HG03520 (cell line): Measurements from ENCODE around the gene TM9SF4.

ENCODE experiments used
- ATAC-seq: cut with Tn5 transposase; IDR thresholded peaks from one replicate; pipeline ENCODE4 v1.9.1; 2021; ENCODE audit warnings: mild to moderate bottlenecking, moderate library complexity; ENCODE audit not compliant: unreplicated experiment

TM9SF4 gene

DNA sequence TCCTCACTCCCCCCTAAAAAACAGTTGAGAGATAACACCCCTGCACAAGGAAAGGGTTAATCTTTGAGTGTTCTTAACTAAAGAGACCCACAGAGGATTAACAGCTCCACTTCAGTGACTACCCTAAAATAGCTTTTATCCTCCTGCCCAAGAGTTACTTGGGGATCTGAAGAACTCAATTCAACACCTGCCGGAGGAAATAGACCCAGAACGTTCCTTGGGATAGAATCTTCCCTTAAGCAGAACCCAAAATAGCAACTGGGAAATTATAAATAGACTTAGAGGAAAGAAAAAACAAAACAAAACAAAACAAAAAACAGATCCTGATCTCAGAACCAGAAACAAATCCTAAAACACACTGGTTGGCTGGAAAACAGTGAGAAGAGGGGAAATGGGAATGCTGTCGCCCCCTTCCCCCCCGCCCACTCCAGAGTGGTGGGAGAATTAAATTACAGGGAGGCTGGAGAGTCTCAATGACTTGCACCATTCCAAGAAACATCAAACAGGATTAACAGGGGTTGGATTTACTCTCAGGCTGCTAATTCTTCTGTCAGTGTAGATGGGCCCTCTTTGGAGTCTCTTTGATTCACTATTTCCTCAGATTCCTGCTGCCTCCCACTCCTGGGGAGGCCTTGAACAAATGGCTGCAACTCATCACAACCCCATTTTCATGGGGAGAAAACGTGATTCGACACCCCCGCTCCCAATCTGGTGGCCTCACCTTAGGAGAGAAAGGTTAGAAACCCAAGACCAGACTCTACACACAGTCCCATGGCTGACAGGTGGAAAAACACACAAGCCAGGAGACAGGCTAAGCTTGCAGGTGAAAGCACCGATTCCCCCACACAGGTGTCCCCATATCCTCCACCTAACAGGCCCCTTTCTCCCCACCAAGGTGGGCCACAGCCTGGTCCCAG lies 96.6 kb downstream of the TM9SF4 start:
- no peak for ATAC-seq

DNA sequence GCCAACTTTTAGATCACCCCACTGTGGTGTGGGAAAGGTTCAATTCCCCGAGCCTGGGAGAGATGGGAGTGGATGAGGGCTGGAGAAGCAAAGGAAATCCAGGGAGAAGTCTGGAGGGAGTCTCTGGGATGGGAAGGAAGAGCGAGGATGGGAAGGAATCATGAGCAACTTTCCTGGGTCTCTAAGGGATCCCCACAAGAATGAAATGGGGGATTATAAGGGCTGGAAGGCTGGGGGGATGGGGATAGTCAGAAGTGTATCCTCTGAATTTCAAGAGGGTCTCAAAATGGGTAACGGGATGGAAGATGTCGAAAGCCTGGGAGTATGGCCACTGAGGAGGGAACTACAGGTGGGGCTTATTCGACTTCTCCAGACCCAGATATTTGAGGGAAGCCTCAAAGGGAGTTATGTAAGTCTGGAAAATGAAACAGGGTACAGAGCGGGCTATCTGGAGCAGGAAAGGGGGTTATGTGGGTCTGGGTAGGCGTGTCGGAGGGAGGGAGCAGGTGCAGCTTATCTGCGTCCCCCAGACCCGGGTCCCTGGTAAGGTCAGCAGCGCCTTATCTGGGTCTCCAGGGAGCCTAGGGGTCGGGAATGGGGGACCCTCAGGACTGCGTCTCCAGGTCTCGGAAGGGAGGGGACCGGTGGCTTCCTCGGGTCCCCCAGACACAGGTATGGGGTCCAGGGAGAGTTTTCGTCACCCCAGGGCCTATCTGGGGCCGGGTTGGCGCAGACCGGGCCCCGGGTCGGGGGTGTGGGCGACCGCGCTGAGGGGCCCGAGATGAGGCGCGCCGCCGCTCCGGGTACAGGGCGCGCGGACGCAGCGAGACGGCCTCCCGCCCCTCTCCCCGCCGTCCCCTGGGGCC lies 97.5 kb downstream of the TM9SF4 start:
- no peak for ATAC-seq

DNA sequence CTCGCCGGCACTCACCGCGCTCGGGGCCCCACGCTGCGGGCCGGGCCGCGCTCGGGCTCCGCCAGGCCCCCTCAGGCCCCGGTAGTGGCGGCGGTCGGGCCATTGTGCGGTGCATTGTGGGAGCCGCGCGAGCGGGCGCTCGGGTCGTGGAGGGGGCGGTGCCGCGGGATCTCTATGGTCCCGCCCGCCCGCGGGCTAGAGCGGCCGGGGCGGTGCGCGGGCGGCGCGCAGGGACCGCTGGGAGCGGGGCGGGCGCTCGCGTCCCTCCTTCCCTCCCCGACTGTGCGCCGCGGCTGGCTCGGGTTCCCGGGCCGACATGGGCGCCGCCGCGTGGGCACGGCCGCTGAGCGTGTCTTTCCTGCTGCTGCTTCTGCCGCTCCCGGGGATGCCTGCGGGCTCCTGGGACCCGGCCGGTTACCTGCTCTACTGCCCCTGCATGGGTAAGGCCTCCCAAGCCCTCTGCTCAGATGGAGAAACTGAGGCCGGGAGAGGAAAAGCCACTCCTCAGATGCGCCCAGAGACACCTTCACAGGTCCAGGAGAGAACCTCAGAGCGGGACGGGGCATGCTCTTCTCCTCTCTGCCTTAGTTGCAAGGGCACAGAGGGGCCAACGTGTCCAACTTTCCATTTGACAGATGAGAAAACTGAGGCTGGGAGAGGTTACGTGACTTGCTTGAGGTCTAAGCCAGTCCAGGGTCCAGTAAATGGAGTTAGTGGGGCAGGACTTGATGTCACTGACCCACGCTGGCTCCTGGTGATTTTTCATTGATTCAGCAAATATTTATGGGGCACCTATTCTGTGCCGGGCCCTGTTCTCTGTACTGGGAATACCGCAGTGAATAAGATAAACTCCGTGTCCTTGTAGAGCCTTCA lies 98.3 kb downstream of the TM9SF4 start, which contains the start of the genes PLAGL2 and POFUT1:
TSS of gene PLAGL2 (minus strand) at position 118 of the 873 bp plus-strand sequence. CDS start 5,565 bp downstream, outside the sequence.
TSS of gene POFUT1 (plus strand) at position 255 of the 873 bp plus-strand sequence. CDS start at position 317, 62 bp downstream.
- ATAC-seq = peak; percentile 81

DNA sequence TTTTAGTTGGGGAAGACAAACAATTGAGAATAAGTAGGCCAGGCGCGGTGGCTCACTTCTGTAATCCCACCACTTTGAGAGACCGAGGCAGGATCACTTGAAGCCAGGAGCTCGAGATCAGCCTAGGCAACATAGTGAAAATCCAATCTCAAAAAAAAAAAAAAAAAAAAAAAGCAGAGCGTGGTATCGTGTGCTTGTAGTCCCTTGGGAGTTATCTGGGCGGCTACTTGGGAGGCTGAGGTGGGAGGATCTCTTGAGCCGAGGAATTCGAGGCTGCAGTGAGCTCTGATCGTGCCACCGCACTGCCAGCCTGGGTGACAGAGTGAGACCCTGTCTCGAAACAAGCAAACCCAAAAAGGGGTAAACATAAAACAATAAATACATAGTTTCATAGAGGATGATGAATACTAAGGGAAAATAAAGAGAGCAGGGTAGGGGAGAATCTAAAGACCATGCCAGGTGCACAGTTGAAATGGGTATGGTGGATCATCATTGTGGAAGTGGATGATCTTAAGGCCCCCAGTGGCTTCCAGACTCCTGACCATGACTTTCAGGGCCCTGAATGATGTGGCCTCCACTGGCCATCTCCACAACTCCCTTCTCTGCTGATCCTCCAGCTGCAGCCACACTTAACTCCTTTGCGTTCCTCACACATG lies 99.1 kb downstream of the TM9SF4 start:
- ATAC-seq = no peak

DNA sequence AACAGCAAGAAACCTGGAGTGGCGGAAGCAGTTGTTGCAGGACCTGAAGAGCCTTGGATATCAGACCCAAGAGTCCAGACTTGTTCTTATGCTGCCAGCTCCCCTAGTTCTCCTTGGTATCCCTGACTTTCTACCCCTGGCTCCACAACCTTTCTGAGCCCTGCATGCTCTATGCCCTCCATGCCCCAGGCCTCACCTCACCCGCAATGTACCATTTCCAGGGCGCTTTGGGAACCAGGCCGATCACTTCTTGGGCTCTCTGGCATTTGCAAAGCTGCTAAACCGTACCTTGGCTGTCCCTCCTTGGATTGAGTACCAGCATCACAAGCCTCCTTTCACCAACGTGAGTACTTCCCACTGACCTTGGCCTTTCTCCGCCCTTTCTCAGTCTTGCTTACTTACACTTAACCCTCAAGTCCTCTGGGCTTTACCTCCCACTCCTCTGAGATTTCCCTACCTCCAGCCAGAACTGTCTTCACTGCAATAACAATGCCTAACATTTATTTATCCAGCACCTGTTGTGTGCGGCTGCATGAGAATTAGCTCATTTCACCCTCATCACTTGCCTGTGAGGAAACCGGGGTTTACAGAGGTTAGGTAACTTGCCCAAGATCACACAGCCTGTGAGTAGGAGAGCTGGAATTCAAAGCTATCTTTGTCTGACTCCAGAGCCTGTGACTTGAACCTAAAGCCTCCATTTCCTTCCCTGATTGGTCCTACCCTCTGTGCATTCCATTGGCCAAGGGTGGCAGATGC lies 100.5 kb downstream of the TM9SF4 start:
- ATAC-seq = no peak

DNA sequence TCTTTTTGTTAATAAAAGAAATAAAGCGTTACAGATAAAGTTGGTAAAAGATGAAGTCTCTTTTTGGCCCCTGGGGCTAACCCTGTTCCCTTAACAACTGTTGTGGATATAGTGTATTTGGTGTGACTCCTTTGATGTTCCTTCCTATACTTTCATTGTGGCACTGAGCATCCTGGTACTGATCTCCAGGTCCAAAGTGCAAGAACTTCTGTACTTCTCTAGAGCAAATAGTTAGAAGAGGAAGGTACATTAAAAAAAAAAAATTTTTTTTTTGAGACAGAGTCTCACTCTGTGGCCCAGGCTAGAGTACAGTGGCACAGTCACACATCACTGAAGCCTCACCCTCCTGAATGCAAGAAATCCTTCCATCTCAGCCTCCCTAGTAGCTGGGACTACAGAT lies 104.4 kb downstream of the TM9SF4 start:
- ATAC-seq = no peak

DNA sequence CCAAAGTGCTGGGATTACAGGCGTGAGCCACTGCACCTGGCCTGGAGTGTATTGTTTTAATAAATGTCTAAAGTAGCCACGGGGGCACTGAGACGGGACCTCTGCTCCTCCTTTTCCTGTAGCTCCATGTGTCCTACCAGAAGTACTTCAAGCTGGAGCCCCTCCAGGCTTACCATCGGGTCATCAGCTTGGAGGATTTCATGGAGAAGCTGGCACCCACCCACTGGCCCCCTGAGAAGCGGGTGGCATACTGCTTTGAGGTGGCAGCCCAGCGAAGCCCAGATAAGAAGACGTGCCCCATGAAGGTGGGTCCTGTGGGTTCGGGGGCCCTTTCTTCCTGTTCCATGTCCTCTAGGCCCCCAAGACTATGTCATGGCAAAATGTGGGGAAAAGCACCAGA lies 105.6 kb downstream of the TM9SF4 start:
- ATAC-seq = no peak

DNA sequence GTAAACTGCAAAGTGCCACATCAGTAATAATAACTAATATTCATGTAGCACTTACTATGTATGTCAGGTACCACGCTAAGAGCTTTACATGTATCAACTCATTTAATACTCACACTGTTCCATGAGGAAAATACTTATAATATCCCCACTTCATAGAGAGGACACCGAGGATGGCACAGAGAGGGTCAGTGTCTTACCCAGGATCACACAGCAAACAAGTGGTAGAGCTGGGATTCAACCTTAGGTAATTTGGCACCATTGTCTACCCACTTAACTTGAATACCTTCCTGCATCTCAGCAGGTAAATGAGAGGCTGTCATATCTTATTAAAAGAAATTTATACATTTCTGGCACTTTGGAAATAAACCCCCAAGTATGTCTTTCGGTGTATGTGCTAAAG lies 106.2 kb downstream of the TM9SF4 start:
- ATAC-seq = no peak

DNA sequence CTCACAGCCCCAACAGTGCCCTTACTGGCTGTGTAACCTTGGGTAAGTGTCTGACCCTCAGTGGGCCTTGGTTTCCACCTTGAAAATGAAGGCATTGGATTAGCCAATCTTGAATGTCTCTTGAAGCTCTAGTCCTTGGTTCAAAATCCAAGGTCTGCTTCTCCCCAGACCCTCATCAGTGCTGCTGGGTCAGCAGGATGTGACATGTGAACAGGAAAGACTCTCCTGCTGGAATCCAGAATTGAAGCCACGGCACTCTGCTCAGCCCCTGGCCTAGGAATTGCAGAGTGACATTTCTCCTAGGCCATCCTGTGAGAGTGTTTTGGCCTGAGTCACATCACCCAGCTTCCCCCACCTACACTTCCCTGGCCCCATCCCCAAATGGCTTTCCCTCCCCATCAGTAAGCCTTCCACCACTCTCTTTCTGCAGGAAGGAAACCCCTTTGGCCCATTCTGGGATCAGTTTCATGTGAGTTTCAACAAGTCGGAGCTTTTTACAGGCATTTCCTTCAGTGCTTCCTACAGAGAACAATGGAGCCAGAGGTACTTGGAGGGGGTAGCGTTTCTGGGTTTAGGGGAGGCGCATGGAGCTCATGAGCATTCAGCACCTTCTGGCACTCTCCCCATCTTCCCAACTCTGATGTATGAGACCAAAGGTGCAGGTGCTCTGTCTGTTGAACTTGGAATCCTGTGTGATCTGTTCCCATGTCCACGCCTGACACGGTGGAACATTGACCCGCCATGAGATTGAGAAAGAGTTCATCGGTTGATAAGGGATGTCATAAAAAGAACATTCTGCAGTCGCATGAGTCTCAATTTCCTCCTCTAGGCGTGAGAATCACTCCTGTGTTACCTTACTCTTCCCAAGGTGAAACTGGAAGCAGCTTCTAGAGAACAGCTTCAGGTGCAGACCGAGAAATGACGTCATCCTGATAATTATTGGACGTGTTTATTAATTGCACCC lies 106.9 kb downstream of the TM9SF4 start:
- ATAC-seq = no peak
